ENCODE data around the gene SULT6B1.

DNA sequence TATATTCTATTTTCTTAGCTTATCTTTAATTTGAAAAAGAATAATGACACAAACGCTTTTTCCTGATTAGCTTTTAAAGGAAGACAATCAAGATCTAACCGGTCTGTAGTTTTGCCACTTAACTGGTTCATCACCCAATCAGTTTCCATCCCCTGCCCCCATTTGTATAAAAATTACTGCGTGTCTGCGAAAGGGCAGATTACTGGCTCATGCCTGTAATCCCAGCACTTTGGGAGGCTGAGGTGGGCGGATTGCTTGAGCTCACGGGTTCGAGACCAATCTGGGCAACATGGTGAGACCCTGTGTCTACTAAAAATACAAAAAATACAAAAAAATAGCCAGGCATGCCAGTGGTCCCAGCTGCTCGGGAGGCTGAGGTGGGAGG, 10.2 kb upstream of the SULT6B1 start:
- TF ChIP-seq, protein P1, sequence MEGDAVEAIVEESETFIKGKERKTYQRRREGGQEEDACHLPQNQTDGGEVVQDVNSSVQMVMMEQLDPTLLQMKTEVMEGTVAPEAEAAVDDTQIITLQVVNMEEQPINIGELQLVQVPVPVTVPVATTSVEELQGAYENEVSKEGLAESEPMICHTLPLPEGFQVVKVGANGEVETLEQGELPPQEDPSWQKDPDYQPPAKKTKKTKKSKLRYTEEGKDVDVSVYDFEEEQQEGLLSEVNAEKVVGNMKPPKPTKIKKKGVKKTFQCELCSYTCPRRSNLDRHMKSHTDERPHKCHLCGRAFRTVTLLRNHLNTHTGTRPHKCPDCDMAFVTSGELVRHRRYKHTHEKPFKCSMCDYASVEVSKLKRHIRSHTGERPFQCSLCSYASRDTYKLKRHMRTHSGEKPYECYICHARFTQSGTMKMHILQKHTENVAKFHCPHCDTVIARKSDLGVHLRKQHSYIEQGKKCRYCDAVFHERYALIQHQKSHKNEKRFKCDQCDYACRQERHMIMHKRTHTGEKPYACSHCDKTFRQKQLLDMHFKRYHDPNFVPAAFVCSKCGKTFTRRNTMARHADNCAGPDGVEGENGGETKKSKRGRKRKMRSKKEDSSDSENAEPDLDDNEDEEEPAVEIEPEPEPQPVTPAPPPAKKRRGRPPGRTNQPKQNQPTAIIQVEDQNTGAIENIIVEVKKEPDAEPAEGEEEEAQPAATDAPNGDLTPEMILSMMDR (IDR thresholded peaks at IDR 0.05) = no peak
- TF ChIP-seq POLR2A (IDR thresholded peaks at IDR 0.05) = no peak
